DND-41 (cell line): ENCODE measurements around the gene DEPDC7.

Source experiments
- ATAC-seq: fragments of 200-7000 bp; cut with Tn5 transposase; 3 replicates; pipeline ENCODE4 v1.9.1; 2021; ENCODE audit warnings: low read depth; ENCODE audit not compliant: insufficient read depth
- DNase-seq: peaks from one replicate; pipeline ENCODE4 v3.0.0-alpha.2; 2020
- H2AFZ ChIP-seq: 2 replicates; pipeline ENCODE4 v1.6.0; 2012; ENCODE audit warnings: low read depth, low read length
- H3K27ac ChIP-seq: 2 replicates; pipeline ENCODE4 v1.5.1; 2012; ENCODE audit warnings: low read length, inconsistent platforms
- H3K27me3 ChIP-seq: fragments of 200-600 bp; sonication (generic); 2 replicates; pipeline ENCODE4 v1.6.0; 2012; ENCODE audit warnings: low read length, mild to moderate bottlenecking, inconsistent platforms; ENCODE audit not compliant: insufficient read depth, poor library complexity
- H3K36me3 ChIP-seq: 2 replicates; pipeline ENCODE4 v1.5.1; 2012; ENCODE audit warnings: low read length, inconsistent platforms; ENCODE audit not compliant: insufficient read depth
- H3K4me1 ChIP-seq: 2 replicates; pipeline ENCODE4 v1.5.1; 2012; ENCODE audit warnings: mild to moderate bottlenecking, low read length; ENCODE audit not compliant: insufficient read depth
- H3K4me2 ChIP-seq: 2 replicates; pipeline ENCODE4 v1.6.0; 2012; ENCODE audit warnings: mild to moderate bottlenecking, moderate library complexity, low read length, inconsistent platforms; ENCODE audit not compliant: insufficient read depth
- H3K4me3 ChIP-seq, 2 experiments: fragments of 200-600 bp in 1 of 2; shearing (Covaris generic) in 1 of 2; 2 replicates each; pipeline ENCODE4 v1.5.1; 2012 to 2016; ENCODE audit warnings: inconsistent platforms in 2 of 2, low read length in 2 of 2, mild to moderate bottlenecking in 2 of 2, low read depth in 1 of 2, moderate library complexity in 1 of 2
- H3K79me2 ChIP-seq: 2 replicates; pipeline ENCODE4 v1.6.0; 2012; ENCODE audit warnings: low read length, inconsistent platforms; ENCODE audit not compliant: insufficient read depth
- H3K9ac ChIP-seq: 2 replicates; pipeline ENCODE4 v1.6.0; 2012; ENCODE audit warnings: low read depth, mild to moderate bottlenecking, inconsistent platforms, low read length, moderate library complexity
- H3K9me3 ChIP-seq: 2 replicates; pipeline ENCODE4 v1.5.1; 2012; ENCODE audit warnings: low read length, moderate library complexity, mild to moderate bottlenecking, inconsistent platforms; ENCODE audit not compliant: insufficient read depth, severe bottlenecking
- H4K20me1 ChIP-seq: 2 replicates; pipeline ENCODE4 v1.6.0; 2012; ENCODE audit warnings: low read length; ENCODE audit not compliant: insufficient read depth
- CTCF ChIP-seq: IDR thresholded peaks from 2 replicates; pipeline ENCODE4 v1.5.1; 2012; ENCODE audit warnings: borderline replicate concordance, low read length, moderate library complexity, mild to moderate bottlenecking; ENCODE audit not compliant: poor library complexity, severe bottlenecking; ENCODE audit errors: extremely low read depth
- EZH2 ChIP-seq: IDR thresholded peaks from 3 replicates; pipeline ENCODE4 v1.6.1; 2012; ENCODE audit warnings: borderline replicate concordance, low read depth, mild to moderate bottlenecking, moderate library complexity, low read length, inconsistent platforms; ENCODE audit not compliant: severe bottlenecking

DEPDC7 gene

GRCh38 chr11:32990481-32990880, 25.2 kb upstream of the DEPDC7 start:
- Histone ChIP-seq H3K9me3 (peaks cover 7% of the 10 kb centered on the region), H3K4me1 (no peaks in the 10 kb centered on the region), H2AFZ (no peak overlapping the region), H3K27ac (no peak overlapping the region), H3K79me2 (no peaks in the 10 kb centered on the region), H3K9ac (no peak overlapping the region), H3K27me3 (no peaks in the 10 kb centered on the region), H4K20me1 (no peaks in the 10 kb centered on the region), H3K4me2 (no peak overlapping the region), H3K4me3 (no peak overlapping the region), H3K36me3 (no peaks in the 10 kb centered on the region)
- no peak for DNase-seq
- TF ChIP-seq EZH2: no peak
- TF ChIP-seq CTCF: no peak
- ATAC-seq: no peak

- H3K27ac ChIP-seq: no peak overlapping the region
- H3K9ac ChIP-seq: no peak overlapping the region
- no peak overlapping the region for H2AFZ ChIP-seq
- H3K36me3 ChIP-seq: no peaks in the 10 kb centered on the region
- peaks cover 7% of the 10 kb centered on the region for H3K9me3 ChIP-seq
- H3K4me2 ChIP-seq: no peak overlapping the region
- H3K79me2 ChIP-seq: no peaks in the 10 kb centered on the region
- no peak for ATAC-seq
- no peaks in the 10 kb centered on the region for H3K4me1 ChIP-seq
- no peak for DNase-seq
- H4K20me1 ChIP-seq: no peaks in the 10 kb centered on the region
- no peaks in the 10 kb centered on the region for H3K27me3 ChIP-seq
- H3K4me3 ChIP-seq: no peak overlapping the region
- TF ChIP-seq CTCF: no peak
- no peak for TF ChIP-seq EZH2
Observed at GRCh38 chr11:32991427-32991826, 24.3 kb upstream of the DEPDC7 start.

GRCh38 chr11:32991898-32992297, 23.8 kb upstream of the DEPDC7 start:
- no peak for TF ChIP-seq EZH2
- TF ChIP-seq CTCF: no peak
- Histone ChIP-seq H3K4me1 (no peaks in the 10 kb centered on the region), H3K4me2 (no peak overlapping the region), H2AFZ (no peak overlapping the region), H3K9ac (no peak overlapping the region), H3K9me3 (peaks cover 7% of the 10 kb centered on the region), H3K27ac (no peak overlapping the region), H4K20me1 (no peaks in the 10 kb centered on the region), H3K4me3 (no peak overlapping the region), H3K27me3 (no peaks in the 10 kb centered on the region), H3K79me2 (no peaks in the 10 kb centered on the region), H3K36me3 (no peaks in the 10 kb centered on the region)
- no peak for DNase-seq
- no peak for ATAC-seq

GRCh38 chr11:33000181-33000580, 15.5 kb upstream of the DEPDC7 start:
- Histone ChIP-seq H3K4me3 (no peak overlapping the region), H3K27me3 (no peaks in the 10 kb centered on the region), H2AFZ (no peak overlapping the region), H3K9me3 (no peaks in the 10 kb centered on the region), H3K9ac (no peak overlapping the region), H4K20me1 (no peaks in the 10 kb centered on the region), H3K4me2 (no peak overlapping the region), H3K4me1 (peaks cover 6% of the 10 kb centered on the region), H3K27ac (no peak overlapping the region), H3K79me2 (no peaks in the 10 kb centered on the region), H3K36me3 (no peaks in the 10 kb centered on the region)
- TF ChIP-seq EZH2 (no peak), CTCF (no peak)
- DNase-seq: no peak
- no peak for ATAC-seq
